PFSK-1 (cell line): ENCODE results near the gene SLC16A9.

Experiments
- FOXP2 ChIP-seq: optimal IDR thresholded peaks from 2 replicates; pipeline ENCODE3; 2011; ENCODE audit warnings: borderline replicate concordance, control low read depth, inconsistent platforms; ENCODE audit not compliant: insufficient read depth; ENCODE audit errors: extremely low read length, extremely low read depth
- POLR2AphosphoS5 ChIP-seq: IDR thresholded peaks from 2 replicates; pipeline ENCODE4 v1.6.1; 2012; ENCODE audit warnings: low read depth, mild to moderate bottlenecking, control low read depth, low read length, moderate library complexity
- SIN3A ChIP-seq: IDR thresholded peaks from 2 replicates; pipeline ENCODE4 v1.6.1; 2012; ENCODE audit warnings: mild to moderate bottlenecking, low read length, moderate library complexity, borderline replicate concordance; ENCODE audit not compliant: insufficient read depth
- TAF1 ChIP-seq: IDR thresholded peaks from 2 replicates; pipeline ENCODE4 v1.6.1; 2012; ENCODE audit warnings: low read length, control low read depth, borderline replicate concordance; ENCODE audit not compliant: insufficient read depth
- TF ChIP-seq, protein P1 (sequence below), 2 experiments: IDR thresholded peaks; 2 replicates each; pipeline versions ENCODE4 v1.6.1 to v1.8.0; 2011 to 2012; ENCODE audit warnings: low read depth in 2 of 2, low read length in 2 of 2, control low read depth in 1 of 2, inconsistent platforms in 1 of 2, mild to moderate bottlenecking in 1 of 2, moderate library complexity in 1 of 2; ENCODE audit not compliant: insufficient read depth in 1 of 2

Gene SLC16A9

DNA sequence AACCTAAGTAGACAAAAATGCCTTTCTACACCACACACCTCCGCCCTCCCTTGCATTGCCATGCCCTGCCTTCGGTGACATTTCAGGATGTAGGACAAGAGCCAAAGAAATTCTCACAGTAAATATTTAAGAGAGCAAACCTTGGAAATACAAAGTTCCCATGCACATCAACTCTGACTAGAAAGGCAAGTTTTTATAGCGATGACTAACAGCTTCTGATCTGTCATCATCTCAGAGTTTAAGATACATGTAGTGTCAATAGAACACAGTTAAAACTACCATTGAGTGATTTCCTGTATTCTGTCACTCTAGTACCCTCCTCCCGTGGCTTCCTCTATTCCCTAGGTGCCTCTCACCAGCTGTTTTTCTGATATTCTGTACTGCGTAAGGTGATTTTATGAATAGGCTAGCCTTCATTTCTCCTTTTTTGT lies 20.7 kb downstream of the SLC16A9 start:
- no peak for TF ChIP-seq POLR2AphosphoS5
- no peak for TF ChIP-seq TAF1
- no peak for TF ChIP-seq SIN3A
- TF ChIP-seq, protein P1, sequence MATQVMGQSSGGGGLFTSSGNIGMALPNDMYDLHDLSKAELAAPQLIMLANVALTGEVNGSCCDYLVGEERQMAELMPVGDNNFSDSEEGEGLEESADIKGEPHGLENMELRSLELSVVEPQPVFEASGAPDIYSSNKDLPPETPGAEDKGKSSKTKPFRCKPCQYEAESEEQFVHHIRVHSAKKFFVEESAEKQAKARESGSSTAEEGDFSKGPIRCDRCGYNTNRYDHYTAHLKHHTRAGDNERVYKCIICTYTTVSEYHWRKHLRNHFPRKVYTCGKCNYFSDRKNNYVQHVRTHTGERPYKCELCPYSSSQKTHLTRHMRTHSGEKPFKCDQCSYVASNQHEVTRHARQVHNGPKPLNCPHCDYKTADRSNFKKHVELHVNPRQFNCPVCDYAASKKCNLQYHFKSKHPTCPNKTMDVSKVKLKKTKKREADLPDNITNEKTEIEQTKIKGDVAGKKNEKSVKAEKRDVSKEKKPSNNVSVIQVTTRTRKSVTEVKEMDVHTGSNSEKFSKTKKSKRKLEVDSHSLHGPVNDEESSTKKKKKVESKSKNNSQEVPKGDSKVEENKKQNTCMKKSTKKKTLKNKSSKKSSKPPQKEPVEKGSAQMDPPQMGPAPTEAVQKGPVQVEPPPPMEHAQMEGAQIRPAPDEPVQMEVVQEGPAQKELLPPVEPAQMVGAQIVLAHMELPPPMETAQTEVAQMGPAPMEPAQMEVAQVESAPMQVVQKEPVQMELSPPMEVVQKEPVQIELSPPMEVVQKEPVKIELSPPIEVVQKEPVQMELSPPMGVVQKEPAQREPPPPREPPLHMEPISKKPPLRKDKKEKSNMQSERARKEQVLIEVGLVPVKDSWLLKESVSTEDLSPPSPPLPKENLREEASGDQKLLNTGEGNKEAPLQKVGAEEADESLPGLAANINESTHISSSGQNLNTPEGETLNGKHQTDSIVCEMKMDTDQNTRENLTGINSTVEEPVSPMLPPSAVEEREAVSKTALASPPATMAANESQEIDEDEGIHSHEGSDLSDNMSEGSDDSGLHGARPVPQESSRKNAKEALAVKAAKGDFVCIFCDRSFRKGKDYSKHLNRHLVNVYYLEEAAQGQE (IDR thresholded peaks at IDR 0.05; ENCODE audit: insufficient read depth in 1 of 2, low read depth in 2 of 2, low read length in 2 of 2) = no peak
- TF ChIP-seq FOXP2 = no peak

DNA sequence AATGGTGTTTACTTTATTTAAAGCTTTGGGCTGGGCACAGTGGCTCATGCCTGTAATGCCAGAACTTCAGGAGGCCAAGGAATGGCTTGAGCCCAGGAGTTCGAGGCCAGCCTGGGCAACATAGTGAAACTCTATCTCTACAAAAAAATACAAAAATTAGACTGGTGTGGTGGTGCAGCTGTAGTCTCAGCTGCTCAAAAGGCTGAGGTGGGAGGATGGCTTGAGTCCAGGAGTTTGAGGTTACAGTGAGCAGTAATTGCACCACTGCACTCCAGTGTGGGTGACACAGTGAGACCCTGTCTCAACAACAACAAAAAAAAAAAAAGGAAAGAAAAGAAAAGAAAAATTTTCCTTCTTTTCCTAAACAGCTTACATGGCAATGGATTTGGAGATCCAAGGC lies 22.0 kb downstream of the SLC16A9 start:
- no peak for TF ChIP-seq FOXP2
- TF ChIP-seq, protein P1 (IDR thresholded peaks at IDR 0.05; ENCODE audit: insufficient read depth in 1 of 2, low read depth in 2 of 2, low read length in 2 of 2) = no peak
- no peak for TF ChIP-seq POLR2AphosphoS5

DNA sequence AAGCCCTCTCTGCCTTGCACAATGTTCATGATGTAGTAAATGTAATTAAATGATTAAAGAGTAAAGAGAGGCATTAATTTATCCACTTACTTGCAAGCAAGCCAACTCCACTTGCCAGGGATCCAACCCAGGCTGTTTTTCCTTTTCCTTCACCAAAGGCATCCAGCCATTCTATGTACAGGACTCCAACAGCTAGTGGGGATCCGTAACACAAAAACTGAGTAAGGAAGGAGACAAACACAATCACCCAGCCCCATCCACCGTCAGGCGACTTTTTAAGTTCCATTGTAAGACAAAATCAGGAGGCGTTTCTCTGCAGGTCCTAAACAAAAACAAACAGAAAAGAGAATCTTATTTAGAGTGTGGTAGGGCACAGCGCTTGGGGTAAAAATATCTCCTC lies 25.6 kb downstream of the SLC16A9 start:
- TF ChIP-seq FOXP2 = no peak
- TF ChIP-seq SIN3A = no peak
- no peak for TF ChIP-seq TAF1
- TF ChIP-seq, protein P1 (IDR thresholded peaks at IDR 0.05; ENCODE audit: insufficient read depth in 1 of 2, low read depth in 2 of 2, low read length in 2 of 2) = no peak
- no peak for TF ChIP-seq POLR2AphosphoS5

DNA sequence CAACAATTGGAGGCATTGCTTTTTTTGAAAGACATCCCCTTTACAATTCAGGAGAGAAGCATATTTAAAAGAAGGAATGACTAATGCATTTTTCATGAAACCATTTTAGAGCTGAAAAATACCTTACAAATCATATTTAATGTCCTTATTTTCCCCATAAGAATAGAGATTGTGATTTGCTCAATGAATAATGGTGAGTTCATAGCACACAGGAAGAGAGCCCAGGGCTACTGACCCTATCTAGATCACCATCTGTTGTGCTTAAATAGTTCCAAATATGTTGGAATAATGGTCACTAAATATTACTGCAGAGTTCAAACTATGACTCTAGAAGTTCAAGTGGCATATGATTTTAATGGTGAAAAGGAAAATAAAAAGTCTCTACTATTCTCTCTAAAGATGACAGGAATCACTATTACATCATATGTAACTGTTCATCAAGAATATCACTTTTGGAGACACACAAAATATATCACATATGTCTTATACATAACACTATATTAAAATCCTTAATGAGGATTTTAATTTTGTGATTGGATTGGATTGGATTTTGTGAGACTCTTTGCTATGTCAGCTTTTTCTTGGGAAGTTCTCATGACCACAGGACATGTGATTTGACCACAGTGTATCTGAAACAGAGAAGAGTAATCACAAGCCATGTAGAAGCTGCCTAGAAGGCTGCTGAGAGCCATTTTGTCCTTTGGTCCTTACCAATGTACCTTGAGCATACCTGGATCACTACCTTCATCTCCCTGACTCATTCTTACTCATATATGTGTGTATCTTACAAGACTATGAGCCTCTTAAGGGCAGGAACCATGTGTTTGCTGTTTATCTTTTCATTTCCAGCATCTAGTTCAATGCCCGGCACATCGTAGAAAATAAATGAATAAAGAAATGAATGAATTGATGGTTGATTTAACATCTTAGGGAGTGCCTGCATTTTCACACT lies 26.4 kb downstream of the SLC16A9 start:
- TF ChIP-seq, protein P1 (IDR thresholded peaks at IDR 0.05; ENCODE audit: insufficient read depth in 1 of 2, low read depth in 2 of 2, low read length in 2 of 2) = no peak
- no peak for TF ChIP-seq POLR2AphosphoS5
- TF ChIP-seq SIN3A = no peak
- no peak for TF ChIP-seq FOXP2
- TF ChIP-seq TAF1 = no peak
